ENCODE measurements around the gene TRPM3.

TRPM3 gene

DNA sequence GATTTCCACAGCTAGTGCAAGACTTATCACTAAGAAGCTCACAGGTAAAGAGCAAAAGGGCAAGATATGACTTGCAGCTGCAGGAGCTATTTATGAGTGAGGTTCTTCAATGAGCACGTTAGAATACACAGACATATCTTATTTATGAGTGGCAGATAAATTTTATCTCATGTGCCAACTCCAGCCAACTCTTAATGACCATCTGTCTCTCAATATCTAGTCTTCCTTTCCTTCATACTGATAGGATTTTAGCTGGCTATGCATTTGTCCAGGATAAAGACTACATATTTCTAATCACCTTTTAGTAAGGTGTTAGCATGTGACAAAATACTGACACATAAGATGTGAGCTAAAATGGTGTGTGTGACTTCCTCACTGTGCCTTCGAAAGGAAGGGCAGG is 304.5 kb downstream of the TRPM3 start:
- DNase-seq = no peak

DNA sequence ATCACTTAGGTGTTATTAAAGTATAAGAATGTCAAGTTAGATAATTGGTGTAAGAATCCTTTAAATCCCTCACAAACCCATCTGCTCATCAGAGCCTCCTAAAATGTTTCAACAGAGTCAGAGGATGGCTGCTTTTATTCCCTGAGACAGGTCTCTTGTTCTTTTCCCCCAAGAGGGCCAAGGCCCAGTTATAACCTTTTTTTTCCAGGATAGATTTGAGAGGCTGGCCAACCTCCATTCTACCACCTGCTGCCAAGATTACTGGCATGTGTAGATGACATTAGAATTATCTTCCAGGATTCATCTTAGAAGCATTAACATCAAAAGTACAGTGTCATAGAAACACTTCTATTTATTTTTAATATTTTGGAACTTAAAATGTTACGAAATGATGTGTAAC is 305.1 kb downstream of the TRPM3 start:
- DNase-seq = no peak

DNA sequence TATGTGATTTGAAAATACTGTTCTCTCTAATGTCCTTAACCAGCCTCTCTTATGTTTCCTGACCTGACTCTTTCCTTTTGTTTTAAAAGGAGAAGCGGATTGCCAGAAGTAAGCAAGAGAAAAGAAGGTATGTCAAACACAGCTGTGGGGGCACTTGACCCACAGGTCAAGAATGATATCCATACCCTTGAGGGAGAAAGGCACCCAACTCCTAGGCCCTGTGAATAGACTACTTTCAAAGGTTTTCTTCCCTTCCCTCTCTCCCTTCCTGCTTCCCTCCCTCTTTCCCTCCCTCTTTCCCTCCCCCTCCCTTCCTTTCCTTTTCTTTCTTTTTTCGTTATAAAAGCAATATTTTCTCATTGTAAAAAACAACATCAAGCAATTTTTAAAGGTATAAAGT is 306.8 kb downstream of the TRPM3 start:
- DNase-seq = no peak

DNA sequence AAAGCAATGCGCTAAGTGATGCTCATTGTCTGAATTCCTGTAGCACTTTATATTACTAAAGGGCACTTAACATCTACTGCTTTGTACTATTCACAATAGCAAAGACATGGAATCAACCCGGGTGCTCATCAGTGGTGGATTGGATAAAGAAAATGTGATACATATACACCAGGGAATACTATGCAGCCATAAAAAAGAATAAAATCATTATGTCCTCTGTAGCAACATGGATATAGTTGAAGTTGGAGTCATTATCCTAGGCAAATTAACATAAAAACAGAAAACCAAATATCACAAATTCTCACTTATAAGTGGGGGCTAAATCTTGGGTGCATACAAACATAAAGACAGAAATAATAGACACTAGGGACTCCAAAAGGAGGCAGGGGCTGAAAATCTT is 308.3 kb downstream of the TRPM3 start:
- no peak for DNase-seq

DNA sequence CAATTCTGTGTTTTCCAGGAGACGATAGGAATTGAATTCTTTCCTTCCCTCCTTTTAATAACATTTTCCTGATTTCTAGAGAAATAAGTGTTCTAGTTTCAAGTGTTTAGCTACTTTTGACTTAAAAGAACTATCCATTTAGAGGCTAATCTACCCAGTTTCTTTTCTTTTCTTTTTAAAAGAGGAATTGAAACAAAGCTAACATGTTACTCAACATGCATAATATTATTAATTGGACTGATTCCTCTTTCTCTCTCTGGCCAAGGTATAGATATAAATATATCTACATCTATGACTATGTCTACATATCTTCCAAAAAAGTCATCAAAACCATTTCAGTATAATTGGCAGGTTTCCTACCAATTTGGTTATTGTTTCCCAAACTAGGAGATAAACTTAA is 309.8 kb downstream of the TRPM3 start:
- no peak for DNase-seq

DNA sequence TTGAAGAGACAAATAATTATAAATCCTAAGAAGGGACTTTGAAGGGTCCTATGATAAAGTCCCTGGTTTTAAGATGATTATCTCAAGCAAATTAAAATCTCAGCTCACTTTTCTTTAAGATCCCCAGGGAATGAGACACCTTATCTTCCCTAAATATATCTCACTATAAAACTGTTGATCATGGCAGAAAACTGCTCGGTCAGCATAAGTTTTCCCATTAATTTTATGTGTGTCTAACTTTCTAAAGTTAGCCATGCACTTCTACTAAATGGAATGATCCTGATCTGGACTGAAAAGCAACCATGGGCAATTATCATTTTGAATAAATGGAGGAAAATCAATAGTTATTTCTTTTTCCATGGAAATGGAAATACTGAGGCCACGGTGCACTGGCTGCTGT is 314.5 kb downstream of the TRPM3 start:
- DNase-seq = no peak

DNA sequence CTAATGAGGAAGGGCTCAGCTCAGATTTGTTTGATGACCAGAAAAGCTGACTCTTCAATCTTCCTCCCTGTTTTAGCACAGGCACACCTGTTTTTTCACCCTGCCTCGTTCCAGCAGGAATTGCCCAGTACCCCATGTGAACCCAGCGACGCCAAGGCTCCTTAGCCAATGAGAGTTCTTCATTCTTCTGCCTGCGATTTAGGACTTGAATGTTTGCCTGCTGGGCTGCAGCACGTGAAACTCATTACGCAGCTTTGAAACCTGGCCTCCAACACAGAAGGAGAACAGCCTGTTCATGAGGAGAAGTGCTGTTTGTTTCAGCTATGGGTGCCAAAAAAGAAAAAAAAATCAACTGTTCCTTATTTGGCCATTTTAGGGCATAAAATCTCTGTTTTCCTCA is 315.5 kb downstream of the TRPM3 start:
- no peak for DNase-seq

DNA sequence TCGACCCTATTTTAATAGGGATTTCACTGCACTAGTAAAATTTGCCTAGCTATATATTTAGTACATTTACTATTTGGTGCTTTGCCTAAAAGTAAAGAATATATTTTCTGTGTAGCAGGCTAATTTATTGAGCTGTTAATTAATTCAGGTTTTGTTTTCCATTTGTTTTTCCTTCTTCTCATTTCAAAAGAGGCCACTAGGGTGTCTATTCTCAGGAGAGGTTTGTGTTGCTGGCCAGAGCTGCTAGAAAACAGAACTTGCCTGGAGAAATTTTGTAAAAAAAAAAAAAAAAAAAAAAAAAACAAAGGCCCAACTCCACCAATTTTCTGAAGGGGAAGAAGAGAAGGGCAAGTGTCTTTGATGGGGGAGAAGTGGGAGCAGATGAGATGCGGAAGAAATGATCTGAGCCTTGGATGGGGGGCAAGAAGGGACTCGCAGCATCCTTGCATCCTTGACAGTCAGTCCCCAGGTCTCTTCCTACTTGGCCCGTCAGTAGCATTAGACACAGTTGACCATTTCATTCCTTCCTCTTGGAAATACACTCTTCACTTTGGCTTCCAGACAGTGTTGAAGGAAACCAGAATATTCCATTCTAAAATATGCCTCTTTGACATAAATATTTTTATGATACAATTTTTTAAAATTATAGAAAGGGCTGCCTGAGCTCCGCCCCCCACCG is 318.5 kb downstream of the TRPM3 start:
- DNase-seq = no peak

DNA sequence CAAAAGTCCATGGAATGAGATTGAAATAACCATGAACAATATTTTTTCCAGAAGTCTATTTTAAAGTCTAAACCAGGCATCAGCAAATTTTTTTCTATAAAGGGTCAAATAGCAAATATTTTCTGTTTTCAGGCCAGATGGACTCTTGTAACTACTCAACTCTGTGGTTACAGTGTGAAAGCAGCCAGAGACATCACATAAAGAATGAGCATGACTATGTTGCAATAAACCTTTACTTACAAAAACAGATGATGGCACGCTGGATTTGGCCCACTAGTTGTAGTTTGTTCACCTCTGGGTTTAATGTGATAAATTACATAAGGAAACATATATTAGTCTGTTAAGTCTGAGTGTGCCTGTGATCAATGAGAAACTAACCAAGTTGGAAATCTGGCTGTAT is 319.2 kb downstream of the TRPM3 start:
- DNase-seq = peak; percentile 18

DNA sequence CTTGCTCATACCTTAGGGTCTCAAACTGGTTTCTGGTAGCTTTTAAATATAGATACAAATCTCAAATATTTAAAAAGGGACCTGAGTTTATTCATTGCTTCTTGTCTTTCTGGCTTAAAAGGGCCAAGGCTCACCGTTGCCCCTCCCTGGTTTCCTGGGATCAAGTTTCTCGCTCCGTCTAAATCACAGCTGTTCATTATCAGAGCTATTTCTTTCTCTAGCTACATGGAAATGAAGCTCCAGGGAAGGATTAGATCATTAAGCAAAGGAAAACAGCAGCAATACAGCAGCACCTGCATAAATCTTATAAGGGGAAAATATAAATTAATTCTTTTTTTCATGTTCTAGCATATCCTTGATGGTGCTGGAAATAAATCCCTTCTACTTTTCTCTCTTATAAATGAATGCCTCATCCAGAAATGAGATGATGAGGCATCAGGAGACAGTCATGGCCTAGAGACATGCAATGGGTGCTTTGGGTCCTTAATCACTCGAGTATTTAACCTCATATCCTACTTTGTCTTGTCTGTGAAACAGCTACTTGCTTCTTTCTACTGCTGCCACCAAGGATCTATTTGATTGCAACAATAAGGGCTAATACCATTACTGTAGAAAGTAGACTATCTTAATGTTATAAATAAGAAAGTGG is 320.1 kb downstream of the TRPM3 start:
- DNase-seq = no peak

DNA sequence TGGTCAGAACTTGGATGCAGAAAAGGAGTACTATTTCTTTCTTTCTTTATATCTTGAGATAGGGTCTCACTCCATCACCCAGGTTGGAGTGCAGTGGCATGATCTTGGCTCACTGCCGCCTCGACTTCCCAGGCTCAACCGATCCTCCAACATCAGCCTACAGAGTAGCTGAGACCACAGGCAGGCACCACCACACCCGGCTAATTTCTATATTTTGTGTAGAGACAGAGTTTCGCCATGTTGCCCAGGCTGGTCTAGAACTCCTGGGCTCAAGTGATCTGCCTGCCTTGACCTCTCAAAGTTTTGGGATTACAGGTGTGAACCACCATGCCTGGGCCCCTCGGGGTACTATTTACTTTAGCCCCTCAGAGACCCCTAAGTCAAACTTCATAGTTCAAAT is 323.4 kb downstream of the TRPM3 start:
- DNase-seq = no peak

DNA sequence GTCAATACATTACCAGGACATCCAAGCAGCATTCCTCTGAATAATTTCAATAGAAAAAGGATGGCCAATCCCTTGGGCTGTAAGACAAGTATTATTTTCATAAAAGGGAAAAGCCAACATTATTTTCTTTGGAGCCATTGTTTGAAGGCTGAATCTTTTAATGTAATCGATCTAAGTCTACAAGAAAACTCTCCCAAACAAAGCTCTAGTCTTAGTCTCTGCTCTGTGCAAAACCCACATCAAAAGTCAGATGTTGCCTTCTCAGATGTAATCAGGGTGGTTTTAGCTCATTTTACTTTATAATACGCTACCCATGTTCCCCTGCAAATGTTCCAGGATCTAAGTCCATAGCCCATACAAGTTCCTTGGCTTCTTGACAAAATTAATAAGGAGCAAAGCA is 325.6 kb downstream of the TRPM3 start:
- no peak for DNase-seq

DNA sequence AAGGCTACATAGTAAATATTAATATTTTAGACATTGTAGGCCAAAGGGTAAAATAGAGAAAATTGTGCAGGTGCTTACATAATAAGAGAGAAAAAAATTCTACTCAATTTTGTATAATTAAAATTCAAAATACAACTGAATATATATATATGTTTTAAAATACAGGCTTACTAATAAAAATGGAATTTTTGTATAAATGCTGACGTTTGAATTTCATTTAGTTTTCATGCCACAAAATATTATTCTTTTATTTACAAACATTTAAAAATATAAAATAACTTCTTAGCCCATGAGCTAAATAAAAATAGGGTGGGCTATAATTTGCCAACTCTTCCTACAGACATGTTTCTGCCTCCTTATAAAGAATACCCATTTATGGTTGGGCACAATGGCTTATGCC is 328.6 kb downstream of the TRPM3 start:
- no peak for DNase-seq

DNA sequence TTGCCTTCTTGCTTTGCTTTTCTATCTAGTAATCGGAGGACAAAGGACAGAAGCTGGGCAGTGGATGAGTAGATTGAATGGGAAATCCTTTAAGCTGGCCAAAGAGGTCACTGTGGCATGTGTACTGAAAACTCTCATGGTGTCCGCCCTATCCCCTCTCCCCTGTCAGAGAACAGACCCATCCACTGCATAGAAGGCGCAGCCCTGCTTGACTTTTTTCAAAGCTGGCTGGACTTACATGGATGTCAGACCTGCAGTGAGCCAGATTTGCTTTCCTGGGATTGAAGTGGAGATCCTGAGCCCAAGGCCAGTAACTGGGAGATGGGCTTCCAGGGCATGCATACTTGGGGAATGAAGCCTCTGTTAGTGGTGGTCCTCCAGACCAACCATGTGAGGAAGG is 329.5 kb downstream of the TRPM3 start:
- no peak for DNase-seq

DNA sequence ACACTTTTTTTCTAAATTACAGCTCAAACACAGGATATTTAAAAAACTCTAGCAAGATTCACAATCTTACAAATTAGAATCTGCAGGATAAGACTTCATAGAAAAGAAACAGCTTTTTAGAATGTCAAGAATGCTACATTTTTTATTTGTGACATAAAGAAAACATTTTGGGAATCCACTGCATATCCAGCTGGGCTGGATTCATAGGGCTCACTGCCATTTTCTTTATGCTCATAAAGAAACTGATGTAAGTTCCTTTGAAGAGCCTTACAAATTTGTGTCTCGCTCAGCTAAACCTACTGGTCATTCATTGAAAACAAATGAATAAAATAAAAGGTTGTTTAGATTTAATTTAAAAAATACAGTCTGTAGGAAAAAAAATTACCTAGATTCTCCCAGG is 332.3 kb downstream of the TRPM3 start:
- DNase-seq = peak; percentile 31

DNA sequence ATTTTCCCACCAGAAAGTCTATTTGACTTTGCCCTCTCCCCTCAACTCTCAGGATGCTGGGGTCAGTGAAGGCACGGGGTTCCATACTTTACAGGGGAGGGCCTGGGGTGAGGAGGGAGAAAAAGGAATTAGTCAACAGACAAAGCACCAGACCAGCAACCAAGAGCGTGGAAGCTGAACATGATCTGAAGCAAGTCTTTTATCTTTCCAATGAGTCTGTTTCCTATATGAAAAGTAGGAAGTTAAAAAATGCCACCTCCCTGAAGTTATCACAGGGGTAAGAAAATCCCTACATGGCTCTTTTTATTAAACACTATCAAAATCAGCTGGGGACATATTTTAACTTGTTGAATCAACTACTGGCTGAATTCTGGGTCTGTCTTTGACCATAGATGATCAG is 337.0 kb downstream of the TRPM3 start:
- no peak for DNase-seq

DNA sequence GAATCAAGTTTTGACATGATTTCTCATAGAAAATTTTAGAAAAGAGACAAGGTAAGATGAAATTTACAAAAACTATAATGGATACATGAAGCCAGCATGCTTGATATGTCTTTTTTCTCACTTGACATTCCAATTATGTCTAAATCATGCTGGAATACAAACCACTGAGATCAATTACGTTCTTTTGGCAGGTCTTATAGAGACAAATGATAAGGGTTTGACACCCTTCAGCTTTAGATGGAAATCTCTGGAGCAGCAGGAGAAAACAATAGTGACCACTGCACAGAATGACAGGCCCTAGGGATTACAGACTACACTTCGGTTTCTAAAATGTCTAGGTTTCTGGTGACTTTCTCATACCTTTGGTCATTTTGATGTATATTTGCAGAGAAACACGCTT is 342.9 kb downstream of the TRPM3 start:
- DNase-seq = no peak

DNA sequence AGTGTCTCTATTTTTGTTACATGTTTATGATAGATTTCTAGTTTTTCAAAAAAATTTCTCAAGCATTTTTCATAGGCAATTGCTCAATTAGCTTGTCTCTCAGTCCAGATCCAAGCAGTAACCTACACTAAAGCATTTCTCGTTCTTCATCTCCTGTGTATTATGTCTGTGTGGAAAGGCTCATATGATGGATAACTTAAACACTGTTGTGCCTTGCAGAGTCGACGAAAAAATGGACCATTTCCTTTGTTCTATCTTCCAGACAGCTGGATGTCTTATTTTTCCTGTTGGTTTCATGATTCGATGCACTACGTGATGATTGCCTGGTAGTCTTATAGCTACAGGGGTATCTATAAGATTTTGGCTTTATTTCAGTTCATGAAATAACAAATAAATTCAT is 347.8 kb downstream of the TRPM3 start:
- no peak for DNase-seq

DNA sequence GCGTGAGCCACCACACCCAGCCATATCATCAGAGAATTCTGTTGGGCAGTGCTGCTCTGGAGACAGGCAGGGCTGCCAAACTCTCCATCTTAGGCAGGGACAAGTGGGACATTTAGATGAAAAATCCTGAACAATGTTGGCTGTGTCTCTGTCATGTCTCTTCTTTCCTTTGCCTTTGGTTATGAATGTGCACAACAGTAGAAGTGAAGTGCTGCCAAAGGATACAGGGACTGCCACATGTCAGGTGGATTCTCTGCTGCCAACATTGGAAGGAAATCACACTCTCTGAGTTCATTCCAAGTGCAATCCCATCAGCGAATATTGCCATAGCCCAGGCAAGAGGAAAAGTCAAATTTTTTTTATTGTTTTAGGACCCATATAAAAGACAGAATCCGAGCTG is 348.8 kb downstream of the TRPM3 start:
- DNase-seq = no peak

DNA sequence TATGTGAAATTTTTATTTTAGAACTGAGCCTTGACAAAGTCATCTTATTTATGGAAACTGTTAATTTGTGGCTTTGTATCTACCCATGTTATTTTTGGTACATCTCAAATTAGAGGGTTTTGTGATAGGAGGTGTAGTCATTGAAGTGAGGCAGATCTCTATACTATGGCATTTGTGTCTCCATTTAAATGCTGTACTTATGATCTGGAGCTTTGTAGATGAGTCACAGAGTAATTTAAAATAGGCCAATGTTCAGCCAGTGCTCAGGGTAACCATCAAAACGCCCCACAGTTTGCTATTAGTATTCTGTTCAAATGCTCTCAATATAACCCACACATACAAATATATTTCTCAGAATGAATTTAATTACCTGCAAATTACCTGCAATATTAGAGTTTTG is 355.5 kb downstream of the TRPM3 start:
- DNase-seq = no peak

DNA sequence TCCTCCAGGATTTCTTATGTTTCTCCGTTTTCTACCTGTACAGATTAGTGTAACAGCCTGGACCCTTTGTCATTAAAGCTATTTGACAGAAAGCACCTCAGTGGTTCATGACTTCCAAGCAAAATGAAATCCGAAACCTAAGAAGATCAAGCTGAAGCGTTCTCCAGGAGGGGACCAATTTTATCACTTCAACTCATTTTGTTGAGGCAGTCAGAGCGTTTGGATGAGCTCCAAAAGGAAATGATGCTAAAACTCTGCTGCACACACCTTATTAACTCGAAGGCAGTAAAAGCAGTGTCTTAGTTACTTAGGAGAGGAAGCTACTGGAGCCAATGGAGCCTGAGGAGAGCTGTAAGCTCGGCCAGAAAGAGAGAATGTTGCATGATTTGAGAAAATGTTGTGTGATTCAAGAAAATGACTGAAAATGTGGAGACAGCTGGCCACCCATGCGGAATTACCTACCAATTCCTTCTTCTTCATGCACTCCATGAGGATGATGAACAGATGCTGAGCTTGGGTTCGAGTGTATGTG is 360.2 kb downstream of the TRPM3 start:
- DNase-seq = no peak

DNA sequence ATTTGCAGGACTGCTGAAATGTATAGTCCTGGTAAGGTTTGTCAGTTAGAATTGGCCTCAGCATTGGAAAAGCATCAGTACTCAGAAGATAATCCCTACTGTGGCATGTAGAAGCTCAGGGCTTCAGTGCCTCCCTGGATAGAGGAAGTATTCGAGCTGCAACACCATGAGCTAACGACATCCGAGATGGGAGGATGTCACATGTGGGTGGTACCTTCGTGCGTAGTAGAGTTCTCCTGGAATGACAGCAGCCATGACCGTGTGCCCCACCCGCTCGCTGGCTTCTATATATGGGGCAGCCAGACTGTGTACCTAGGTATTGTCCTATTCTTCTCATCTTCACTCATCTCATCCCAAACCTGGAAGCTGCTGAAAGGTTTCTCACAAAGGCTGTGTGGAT is 361.2 kb downstream of the TRPM3 start:
- no peak for DNase-seq

DNA sequence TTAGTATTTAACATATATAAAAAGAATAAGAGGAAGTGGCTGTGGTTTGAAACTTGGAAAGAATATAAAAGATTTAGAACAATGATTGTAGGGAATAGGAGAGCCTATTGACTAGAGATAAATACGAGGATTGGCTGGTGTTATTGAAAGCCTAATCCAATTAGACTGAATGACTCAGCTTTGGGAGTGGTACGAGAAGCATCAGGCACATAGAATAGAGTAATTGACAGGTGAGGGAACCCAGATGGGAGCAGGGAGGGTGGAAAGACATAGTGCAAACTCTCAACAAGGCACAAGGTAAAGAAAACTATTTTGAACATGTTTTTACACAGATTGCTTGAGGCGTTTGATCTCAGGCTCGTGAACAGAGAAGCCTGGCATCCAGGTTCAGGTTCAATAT is 368.1 kb downstream of the TRPM3 start:
- DNase-seq = no peak

DNA sequence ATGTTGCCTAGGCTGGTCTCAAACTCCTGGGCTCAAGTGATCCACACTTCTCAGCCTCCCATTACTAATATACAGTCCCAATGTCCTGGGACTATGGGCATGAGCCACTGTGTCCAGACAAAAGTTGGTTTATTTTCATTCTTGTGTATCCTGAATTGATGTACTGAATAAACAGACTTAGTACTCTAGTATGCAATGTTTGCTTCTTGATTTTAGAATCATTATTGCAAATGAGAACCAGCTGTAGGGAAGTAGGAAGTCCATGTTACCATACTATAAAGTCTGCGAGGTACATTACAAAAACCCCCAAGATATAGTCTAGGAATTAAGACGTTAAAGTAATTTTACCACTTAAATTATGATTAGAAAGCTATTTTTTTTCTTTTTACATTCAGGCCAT is 372.4 kb downstream of the TRPM3 start:
- DNase-seq = no peak

DNA sequence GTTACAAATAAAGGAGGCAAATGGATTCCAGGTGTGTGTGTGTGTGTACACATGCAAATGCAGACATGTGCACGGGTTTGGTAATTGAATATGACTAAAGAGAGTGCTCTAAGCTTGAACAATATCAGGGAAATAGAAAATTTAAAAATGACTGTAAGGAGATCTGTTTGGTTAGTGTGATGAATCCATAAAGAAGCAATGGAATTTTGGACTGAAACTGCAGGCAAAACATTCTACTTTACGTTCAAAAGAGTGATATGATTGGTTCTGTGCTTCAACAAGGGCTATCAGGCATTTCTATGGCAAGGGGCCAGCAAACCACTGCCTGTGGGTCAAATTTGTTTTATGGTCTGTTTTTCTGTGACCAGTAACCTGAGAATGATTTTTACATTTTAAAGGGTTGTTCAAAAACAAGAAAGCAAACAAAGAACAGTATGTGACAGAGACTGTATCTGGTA is 374.1 kb downstream of the TRPM3 start:
- peak; percentile 45 for DNase-seq
